ENCODE data around the gene THEMIS2. TPM values are rescaled to one million over a fixed set of nuclear protein-coding genes. Genes with fewer than 3 reads are reported as not detected.

Gene THEMIS2
- polyA plus RNA-seq, 1 donor from 2014 or later = 70.0 TPM

- peaks cover 5% of the 10 kb centered on the region for H3K36me3 Mint-ChIP-seq
- H3K27ac Mint-ChIP-seq = no peak overlapping the region
- no peak overlapping the region for H3K4me3 Mint-ChIP-seq
- H3K27me3 Mint-ChIP-seq = peaks cover 13% of the 10 kb centered on the region
- H3K4me1 Mint-ChIP-seq = peaks cover 8 to 20% (median 11%) of the 10 kb centered on the region in 3 donors
- no peaks in the 10 kb centered on the region for H3K9me3 Mint-ChIP-seq
Measured at GRCh38 chr1:27935721-27936120, 63.4 kb downstream of the THEMIS2 start.

Other genes with a start within 250 kb of the THEMIS2 start
- 72.0 TPM for gene FGR, start 237.4 kb upstream of the THEMIS2 start, polyA plus RNA-seq
- gene IFI6, start 200.4 kb upstream of the THEMIS2 start, polyA plus RNA-seq = 68.2 TPM
- gene FAM76A, start 146.6 kb upstream of the THEMIS2 start, polyA plus RNA-seq = 6.5 TPM
- 16.0 TPM for gene STX12, start 99.3 kb upstream of the THEMIS2 start, polyA plus RNA-seq
- 31.7 TPM for gene PPP1R8, start 41.8 kb upstream of the THEMIS2 start, polyA plus RNA-seq
- 163 TPM for gene RPA2, start 42.0 kb downstream of the THEMIS2 start, polyA plus RNA-seq
- not detected for gene SMPDL3B, start 62.5 kb downstream of the THEMIS2 start, polyA plus RNA-seq
- 17.0 TPM for gene XKR8, start 87.4 kb downstream of the THEMIS2 start, polyA plus RNA-seq
- gene EYA3, start 216.1 kb downstream of the THEMIS2 start, polyA plus RNA-seq = 5.8 TPM